GM19239 (cell line): ENCODE measurements around the gene ERBB4.
A peak's percentile ranks its signal among the peaks of the same experiment; 100 is the strongest.

Experiments used
- DNase-seq: peaks from one replicate; pipeline ENCODE4 v3.0.0; 2011; ENCODE audit warnings: low spot score; ENCODE audit not compliant: insufficient read length
- FAIRE-seq: peaks from 2 replicates; lab custom pipeline; 2011; peaks lifted over from hg19 to GRCh38; lab: Jason Lieb, UNC

The ERBB4 gene

DNA sequence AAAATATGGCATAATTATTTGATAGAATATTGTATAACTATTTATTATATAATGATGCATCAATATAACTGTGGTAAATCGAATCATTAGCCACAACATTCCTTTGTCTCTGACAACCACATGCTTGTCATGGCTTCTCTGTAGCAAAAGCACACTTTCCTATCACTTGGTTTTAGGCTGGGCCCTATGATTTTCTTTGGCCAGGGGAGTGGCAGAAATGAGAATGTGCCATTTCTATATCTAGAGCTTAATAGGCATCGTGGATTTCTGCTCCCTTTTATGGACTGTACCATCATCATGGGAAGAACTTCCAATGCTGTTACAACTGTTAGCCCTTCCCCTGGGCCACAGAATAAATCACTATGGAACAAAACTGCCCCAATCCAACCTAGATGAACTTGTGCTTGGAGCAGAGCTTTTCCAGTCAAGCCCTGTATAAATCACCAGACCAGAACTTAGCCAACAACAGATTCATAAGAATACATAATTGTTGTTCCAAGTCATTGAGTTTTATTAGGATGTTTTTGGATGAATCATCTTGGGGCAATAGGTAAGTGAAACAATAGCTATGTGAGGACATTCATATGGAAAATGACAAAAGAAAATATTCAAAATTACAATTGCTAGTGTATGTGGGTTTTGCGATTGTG, 715.8 kb downstream of the ERBB4 start:
- DNase-seq: no peak
- no peak for FAIRE-seq

DNA sequence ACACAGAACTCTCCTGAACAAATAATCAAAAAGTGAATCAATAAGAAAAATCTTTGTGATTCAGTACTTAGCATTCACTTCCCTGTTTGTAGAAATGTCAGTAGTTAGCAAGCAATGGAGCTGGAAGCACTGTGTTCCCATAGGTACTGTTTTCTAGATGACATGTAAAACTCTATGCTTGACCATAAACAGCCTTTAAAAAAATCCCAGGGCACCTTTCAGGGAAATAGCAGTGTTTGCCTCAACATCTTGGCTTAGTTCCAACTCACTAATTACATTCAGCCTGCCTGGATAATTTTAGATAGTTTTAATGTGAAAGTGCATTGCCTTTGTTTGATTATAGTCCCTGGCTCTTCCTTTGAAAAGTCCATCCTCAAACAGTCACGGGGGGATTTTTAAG, 721.8 kb downstream of the ERBB4 start:
- no peak for DNase-seq

DNA sequence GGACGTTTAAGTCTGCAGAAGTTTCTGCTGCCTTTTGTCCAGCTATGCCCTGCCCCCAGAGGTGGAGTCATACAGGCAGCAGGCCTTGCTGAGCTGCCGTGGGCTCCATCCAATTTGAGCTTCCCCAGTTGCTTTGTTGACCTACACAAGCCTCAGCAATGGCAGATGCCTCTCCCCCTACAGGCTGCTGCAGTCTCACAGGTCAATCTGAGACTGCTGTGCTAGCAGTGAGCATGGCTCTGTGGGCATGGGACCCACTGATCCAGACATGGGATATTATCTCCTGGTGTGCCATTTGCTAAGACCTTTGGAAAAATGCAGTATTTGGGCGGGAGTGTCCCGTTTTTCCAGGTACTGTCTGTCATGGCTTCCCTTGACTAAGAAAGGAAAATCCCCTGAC, 726.0 kb downstream of the ERBB4 start:
- no peak for DNase-seq
- FAIRE-seq: no peak

More for the DNA sequence above, 721.8 kb downstream of the ERBB4 start:
- FAIRE-seq: no peak

DNA sequence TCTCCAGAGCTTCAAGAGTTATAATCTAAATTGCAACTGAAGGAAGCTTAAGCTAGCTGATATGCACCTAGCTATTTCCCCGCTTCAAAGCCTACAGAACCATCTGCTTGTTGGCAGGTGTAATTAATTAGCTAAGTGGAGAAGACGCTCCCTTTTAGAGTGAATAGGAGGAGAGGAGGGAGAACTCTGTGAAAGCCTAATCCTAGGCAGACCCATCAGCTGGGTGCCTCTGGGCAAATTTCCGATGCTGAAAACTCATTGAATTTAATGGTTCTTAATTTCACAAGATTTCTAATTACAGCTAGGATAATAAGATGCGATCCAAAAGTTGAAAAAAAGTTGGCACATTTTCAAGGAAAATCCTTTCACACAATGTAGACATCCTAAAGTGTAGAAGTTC, 735.9 kb downstream of the ERBB4 start:
- FAIRE-seq: no peak

DNA sequence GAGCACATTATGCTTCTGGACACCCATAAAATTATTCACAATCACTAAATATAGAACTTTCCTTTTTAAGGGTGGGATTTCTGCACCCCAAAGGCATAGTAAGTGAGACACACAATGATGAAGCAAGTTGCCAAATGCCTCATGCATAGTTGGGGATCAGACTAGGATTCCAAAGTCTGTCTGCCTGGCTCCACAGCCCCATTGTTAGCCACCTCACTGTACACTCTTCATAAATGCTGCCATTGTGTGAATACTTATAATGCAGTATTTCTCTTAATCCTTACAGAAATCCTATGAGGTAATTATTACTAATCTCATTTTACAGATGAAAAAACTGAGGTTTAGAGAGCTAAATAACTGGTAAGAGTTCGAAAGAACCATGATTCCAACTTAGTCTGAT, 738.6 kb downstream of the ERBB4 start:
- FAIRE-seq (no peak), DNase-seq (no peak)

More for the DNA sequence above, 735.9 kb downstream of the ERBB4 start:
- DNase-seq: no peak

DNA sequence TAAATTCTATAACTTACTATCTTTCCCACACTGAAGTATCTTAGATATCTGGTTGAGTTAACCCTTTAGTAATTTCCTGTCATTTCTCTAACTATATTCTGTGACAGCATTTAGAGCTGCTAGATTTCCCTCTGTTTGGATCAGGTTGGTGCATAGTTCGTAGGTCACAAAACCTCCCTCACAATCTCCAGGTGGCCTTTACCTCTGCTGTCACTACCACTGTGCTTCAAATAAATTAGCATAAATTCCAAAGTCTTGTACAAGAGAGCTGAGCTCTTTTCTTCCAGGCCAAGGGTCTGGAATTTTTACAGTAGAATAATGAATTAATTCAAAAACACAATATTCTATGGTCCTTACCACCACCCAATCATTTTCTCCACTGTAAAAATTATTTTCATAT, 739.7 kb downstream of the ERBB4 start:
- DNase-seq (no peak), FAIRE-seq (no peak)

DNA sequence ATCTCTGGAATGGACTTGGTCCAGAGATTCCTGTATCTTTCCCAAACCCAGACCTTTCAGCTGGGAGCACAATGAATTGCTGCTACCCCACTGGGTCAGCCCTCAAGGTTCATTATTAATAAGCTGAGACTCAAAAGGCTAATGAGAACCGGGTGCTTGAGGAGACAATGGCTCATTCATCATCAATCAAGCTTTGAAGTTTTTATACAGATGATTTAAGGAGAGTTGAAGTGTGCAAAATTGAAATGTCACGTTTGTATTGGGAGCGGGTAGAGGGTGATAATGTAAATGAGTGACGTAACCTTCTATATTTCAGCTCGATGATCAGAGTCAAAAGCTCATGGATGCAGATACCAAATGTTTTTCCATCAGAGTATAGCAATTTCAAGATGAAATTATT, 744.9 kb downstream of the ERBB4 start:
- DNase-seq: no peak
- FAIRE-seq: no peak

DNA sequence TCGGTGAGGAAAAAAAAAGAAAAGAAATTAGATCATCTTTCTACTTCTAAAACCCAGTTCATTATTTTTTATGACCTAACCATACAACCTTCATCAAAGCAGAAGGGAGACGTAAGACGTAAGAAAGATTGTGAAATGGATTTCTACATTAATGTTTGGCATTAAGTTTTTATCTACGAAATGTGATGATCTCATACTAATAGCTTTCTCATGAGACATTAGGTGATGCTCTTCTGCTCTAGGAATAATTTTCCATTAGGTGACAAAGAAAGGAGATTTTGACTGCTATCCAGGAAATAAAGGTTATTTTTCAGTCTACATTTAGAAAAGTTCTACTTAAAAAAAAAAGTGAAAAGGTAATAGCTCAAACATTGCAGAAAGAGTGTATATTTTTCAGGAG, 748.6 kb downstream of the ERBB4 start:
- FAIRE-seq: no peak
- no peak for DNase-seq

DNA sequence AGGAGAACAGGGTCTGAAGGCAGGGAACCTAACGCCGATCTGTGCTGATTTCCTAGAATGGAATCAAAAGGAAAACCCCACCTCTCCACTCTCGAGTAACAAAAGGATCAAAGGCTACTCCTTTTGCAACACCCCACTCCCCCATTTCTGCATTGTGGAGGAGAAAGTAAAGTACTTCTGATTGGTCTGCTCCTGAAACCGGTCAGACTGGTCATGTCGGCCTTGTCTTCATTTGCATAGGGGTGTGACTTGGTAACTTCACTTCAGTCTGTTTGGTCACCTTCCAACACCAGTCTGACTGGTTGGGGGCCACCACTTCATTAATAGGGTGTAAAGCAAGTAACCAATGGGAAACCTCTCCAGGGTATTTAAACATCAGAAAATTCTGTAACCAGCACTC, 771.9 kb downstream of the ERBB4 start:
- FAIRE-seq: no peak
- no peak for DNase-seq

DNA sequence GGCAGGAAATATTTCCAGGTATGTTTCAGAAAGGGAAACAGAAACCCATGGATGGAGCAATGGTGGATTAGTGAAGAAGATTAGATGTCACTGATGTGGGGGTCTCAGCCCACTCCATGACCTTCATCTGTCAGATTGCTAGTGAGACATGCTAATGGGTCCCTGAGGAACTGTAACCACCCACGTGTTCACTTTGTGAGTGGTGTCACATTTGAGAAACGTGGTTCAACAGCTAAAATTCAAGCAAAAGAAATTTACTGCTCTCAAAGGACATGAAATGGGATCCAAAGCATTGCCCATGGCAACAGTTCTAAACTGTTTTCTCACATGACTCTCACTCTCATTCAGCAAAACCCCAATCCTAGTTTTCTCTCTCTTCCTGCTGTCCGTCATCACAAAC, 776.1 kb downstream of the ERBB4 start:
- DNase-seq (no peak), FAIRE-seq (no peak)

DNA sequence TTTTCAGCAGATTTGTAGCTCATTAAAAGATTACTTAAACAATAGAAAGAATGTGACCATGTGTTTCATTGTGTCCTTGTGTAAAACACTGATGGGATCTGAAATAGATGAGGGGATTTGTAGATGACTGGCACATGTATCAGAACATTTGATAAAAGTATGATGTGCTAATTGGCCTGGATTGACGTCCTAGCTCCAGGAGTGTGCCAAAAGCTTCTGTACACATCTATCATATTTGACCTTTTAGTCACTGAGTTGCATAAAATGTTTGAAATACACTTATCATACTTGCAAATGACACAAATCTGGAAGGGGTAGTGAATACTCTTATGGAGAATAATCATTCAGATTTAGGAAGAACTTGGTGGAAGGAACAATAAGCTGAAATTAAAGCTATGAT, 778.5 kb downstream of the ERBB4 start:
- DNase-seq (no peak), FAIRE-seq (no peak)

DNA sequence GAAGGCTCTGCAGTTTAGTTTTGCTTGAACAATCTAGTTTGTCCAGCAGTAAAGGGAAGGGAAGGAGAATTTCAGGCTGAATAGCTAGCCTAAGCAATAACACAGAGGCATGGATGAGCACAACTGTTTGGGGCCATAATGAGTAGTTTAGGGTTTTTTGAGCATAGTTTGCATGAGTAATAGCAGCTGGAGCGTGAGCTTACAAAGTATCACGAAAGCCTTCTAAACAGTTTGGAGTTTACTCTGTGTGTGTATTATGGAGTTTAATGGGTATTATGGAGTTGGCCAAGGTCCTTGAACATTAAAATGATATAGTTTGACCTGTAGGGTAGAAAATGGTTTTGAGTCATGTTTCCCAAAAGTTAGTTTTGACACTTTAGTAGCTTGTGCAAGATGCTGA, 782.3 kb downstream of the ERBB4 start:
- FAIRE-seq (no peak), DNase-seq (no peak)

DNA sequence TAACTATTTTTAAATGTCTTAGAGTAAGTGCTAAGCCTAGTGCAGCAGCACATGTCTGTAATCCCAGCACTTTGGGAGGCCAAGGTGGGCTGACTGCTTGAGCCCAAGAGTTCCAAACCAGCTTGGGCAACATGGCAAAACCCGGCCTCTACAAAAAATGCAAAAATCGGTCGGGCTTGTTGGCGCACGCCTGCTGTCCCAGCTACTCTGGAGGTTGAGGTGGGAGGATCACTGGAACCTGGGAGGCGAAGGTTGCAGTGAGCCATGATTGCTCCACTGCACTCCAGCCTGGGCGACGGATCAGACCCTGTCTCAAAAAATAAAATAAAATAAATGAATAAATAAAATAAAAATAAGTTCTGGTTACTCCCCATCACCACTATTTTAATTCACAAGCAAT, 783.4 kb downstream of the ERBB4 start:
- DNase-seq: no peak
- no peak for FAIRE-seq

DNA sequence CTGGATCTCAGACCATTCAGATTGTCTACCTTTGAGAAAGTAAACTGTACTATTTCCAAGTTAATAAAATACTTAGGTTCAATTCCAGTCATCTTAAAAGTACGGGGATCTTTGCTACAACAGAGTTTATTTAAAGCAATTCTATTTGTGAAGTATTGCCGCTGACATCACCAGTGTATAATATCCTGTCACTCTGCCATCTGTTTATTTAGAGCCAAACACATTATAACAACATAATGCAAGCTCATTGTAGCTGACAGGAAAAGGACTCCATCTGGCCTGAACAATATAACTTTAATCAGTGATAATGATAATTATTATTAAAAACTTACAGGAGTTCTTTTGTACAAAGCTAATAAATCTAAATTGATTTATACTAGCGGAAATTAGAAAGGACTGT, 786.8 kb downstream of the ERBB4 start:
- FAIRE-seq: no peak
- no peak for DNase-seq

DNA sequence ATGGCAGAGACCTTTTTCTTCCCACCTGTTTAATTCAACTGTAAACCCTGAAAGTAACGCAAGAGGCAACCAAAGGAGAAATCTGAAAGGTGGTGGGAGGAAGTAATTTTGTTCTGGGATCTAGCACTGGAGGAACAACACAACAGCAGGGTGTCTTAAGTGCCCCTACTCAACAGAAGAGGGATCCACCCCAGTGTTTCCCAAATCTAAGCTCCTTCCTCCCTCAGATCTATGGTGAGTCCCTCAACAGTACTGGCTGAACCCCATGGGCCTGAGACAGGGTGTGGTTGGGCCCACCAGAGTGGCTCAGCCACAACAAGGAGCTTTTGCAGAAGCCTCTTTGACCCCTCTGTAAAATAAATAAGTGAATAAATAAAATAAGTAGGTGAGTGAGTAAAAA, 790.3 kb downstream of the ERBB4 start:
- DNase-seq (no peak), FAIRE-seq (no peak)

DNA sequence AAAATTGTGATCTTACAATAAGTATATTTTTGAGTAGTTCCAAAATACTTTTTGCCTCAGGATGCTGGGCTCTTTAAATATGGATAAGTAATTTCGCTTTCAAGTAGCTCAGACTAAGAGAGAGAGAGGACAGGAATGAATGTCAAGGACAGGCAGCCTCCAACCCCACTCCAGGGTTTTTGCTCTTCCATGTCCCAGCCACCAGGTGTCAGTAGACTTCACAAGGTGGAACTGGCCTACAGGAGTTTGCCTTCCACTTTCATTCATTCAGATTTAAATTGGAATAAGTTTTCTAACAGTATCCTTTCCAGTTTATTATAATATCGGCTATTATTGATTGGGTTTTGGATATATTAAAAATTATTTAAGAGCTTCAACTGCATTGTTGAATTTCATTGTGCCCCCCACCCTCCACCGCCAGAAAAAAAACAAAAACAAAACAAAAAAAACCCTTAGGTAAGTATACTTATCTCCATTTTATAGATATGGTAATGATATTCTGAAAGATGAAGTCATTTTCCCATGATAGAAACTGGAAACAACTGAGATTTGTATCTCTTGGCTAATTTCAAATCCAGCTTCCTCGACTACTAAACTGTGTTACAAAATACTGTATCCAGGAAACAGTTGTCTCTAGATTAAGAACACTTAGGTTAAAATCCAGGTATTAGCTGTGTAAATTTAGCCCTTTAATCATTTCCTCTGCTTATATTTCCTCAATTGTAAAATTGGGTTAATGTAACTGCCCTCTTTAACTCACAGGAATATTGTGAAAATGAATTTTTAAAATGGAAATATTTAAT, 793.1 kb downstream of the ERBB4 start:
- DNase-seq (peak; percentile 9), FAIRE-seq (peak; percentile 72)

DNA sequence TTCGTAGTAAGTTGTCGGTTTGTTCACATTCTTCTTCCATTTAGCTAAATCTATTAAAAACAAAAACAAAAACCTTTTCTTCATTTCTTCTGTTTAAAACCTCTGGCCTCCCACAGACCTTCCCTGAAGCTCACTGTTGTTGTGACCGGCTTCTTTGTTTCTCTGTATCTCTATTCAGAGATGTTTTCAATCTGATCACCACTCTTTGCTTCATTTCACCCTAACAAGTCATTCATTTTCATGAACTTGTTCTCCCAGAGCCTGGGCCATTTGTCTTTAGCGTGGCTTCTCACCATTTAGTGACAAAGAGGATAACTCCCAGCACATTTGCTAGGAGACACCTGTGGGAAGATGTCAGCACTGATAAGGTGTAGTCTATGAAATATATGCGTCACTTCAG, 794.2 kb downstream of the ERBB4 start:
- FAIRE-seq (no peak), DNase-seq (no peak)

DNA sequence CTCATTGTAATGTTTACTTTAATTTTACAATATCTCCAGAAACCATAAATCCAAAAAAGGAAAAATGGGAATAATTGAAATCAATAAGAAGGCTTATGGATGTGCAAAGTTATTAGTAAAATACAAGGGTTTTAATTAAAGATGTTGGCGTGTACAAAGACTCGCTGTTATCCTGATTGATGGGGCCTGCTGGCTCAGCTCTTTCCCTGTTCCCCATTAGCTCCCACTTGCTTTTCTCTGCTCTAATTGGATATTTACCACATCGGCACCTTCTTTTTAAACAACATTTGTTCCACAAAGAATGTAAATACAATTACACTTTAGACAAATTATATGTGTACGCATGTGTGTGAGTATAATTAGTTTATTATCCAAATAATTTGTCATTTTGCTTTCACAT, 796.6 kb downstream of the ERBB4 start:
- DNase-seq (no peak), FAIRE-seq (no peak)

DNA sequence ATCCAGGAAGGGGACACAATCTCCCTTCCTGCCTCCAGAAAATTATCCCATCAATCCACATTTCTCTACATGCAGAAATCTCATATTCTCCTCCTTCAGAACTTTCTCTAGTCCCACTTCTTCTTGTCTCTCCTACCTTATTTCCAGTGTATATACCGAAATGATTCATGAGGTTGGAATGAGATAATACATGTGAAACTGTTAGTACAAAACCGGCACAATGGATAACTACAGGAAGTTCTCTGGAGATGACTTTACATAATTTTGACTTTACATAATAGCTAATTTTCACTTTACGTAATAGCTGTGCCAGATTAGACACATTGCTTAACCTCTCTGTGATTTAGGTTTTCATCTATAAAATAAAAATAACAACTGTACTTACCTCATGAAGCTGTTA, 801.3 kb downstream of the ERBB4 start:
- FAIRE-seq: no peak
- no peak for DNase-seq

DNA sequence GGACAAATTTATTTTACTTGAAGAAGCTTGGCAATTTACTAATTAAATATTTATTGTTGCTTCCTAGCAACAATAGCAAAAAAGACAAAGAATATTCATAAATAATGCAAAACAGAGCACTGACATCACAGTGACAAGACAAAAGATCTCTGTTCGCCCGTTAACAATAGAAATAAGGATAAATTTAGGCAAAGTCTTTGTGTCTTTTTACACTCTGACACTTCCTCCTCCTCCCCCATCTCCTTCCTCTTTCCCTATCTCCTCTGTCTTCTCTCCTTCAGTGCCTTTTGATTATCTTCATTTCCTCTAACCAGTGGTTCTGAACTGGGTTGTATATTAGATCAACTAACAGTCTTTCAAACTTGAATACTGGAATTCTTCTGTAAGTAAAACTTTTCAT, 808.4 kb downstream of the ERBB4 start:
- DNase-seq (no peak), FAIRE-seq (no peak)

DNA sequence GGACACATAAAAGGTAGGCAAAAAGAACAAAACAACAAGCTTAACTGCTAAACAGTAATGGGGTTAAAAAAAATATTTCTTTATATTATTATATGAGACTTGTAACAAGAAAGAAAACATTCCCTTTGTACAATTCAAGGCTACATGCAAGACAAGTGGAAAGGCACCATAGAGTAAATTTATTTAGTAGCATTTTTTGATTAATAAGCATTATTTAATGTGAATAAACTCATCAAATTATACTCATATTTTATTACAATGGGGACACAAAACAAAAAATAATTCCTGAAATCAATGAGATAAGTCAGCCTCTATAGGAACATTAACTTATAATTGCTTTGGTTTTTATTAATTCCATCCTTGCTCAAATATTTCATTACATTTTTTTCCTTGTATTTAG, 809.2 kb downstream of the ERBB4 start:
- no peak for FAIRE-seq
- no peak for DNase-seq

DNA sequence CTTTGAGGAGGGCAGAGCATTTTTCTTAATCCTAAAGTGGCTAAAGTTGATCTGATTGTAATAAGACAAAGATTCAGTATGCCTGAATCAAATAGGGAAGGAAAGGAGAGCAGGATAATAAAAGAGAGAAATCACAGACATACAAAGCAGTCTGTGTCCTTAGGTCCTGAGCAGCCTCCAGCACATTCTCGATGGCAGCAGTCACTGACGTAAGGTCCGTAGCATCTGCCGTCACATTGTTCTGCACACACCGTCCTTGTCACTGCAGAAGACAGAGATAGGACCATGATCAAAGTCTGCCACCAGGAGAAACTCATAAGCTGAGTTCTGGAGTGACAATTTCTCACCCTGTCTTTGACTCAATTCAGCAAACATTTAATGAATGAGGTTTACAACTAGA, 813.7 kb downstream of the ERBB4 start:
- FAIRE-seq: no peak
- DNase-seq: no peak
